GM19240 (cell line): Measurements from ENCODE around the gene COL26A1.
"Not testable (repeated sequence)": the region's sequence is repeated elsewhere in the genome, so short reads cannot be mapped to it uniquely, and the experiment has no call there.

Experiments used
- DNase-seq: peaks from one replicate; pipeline ENCODE4 v3.0.0; 2011; ENCODE audit warnings: low spot score; ENCODE audit not compliant: insufficient read length

COL26A1 gene

GRCh38 chr7:101362334-101363195 lies at the start of gene COL26A1:
Gene COL26A1, plus strand, starts transcription at chr7:101362875. Its CDS starts 158 bp downstream, at chr7:101363033.
- DNase-seq = no peak

- peak; percentile 35 for DNase-seq
Observed at GRCh38 chr7:101315336-101315735, 47.3 kb upstream of the COL26A1 start.

- no peak for DNase-seq
Observed at GRCh38 chr7:101319401-101319800, 43.3 kb upstream of the COL26A1 start.

- DNase-seq = peak; percentile 94
Observed at GRCh38 chr7:101321491-101322401, 40.9 kb upstream of the COL26A1 start, which contains the start of gene IFT22. Gene IFT22, minus strand, starts transcription at chr7:101321812. Its CDS starts 103 bp downstream, at chr7:101321709.

GRCh38 chr7:101328159-101328558 lies 34.5 kb upstream of the COL26A1 start:
- DNase-seq = no peak

- no peak for DNase-seq
Observed at GRCh38 chr7:101330011-101330484, 32.6 kb upstream of the COL26A1 start.

GRCh38 chr7:101332026-101332425 lies 30.6 kb upstream of the COL26A1 start:
- no peak for DNase-seq

GRCh38 chr7:101333912-101334311 lies 28.8 kb upstream of the COL26A1 start:
- DNase-seq = no peak

- no peak for DNase-seq
Observed at GRCh38 chr7:101340379-101340778, 22.3 kb upstream of the COL26A1 start.

- no peak for DNase-seq
Observed at GRCh38 chr7:101342892-101343291, 19.8 kb upstream of the COL26A1 start.

- DNase-seq = no peak
Observed at GRCh38 chr7:101347477-101347876, 15.2 kb upstream of the COL26A1 start.

GRCh38 chr7:101348456-101349067 lies 14.1 kb upstream of the COL26A1 start:
- not testable (repeated sequence) for DNase-seq

GRCh38 chr7:101349300-101349699 lies 13.4 kb upstream of the COL26A1 start:
- not testable (repeated sequence) for DNase-seq

- no peak for DNase-seq
Observed at GRCh38 chr7:101352920-101353308, 9.8 kb upstream of the COL26A1 start.

- DNase-seq = no peak
Observed at GRCh38 chr7:101357433-101357832, 5.2 kb upstream of the COL26A1 start.

GRCh38 chr7:101363196-101363733 lies 590 bp downstream of the COL26A1 start:
- DNase-seq = no peak

GRCh38 chr7:101363734-101364374 lies 1.2 kb downstream of the COL26A1 start:
- peak; percentile 52 for DNase-seq

- no peak for DNase-seq
Observed at GRCh38 chr7:101365956-101366355, 3.3 kb downstream of the COL26A1 start.

- DNase-seq = no peak
Observed at GRCh38 chr7:101367676-101368075, 5.0 kb downstream of the COL26A1 start.

- no peak for DNase-seq
Observed at GRCh38 chr7:101368422-101369165, 5.9 kb downstream of the COL26A1 start.
